AML-193 (cell line): Measurements from ENCODE around the gene NEK10.

Experiments used
- DNase-seq, 2 experiments: peaks; one replicate each; lab custom pipeline; 2025; lab: John Stamatoyannopoulos, UW

NEK10 gene

GRCh38 chr3:27244374-27244773 lies 124.8 kb downstream of the NEK10 start:
- no peak for DNase-seq

- no peak for DNase-seq
Observed at GRCh38 chr3:27239951-27240350, 129.2 kb downstream of the NEK10 start.

GRCh38 chr3:27228805-27229204 lies 140.4 kb downstream of the NEK10 start:
- no peak for DNase-seq

- no peak for DNase-seq
Observed at GRCh38 chr3:27224197-27224596, 145.0 kb downstream of the NEK10 start.

GRCh38 chr3:27221264-27221932 lies 147.8 kb downstream of the NEK10 start:
- DNase-seq: no peak

- no peak for DNase-seq
Observed at GRCh38 chr3:27220166-27220565, 149.0 kb downstream of the NEK10 start.

- DNase-seq: no peak
Observed at GRCh38 chr3:27219127-27219845, 149.9 kb downstream of the NEK10 start.

GRCh38 chr3:27216955-27217552 lies 152.1 kb downstream of the NEK10 start:
- no peak for DNase-seq

GRCh38 chr3:27216295-27216855 lies 152.8 kb downstream of the NEK10 start:
- no peak for DNase-seq

- no peak for DNase-seq
Observed at GRCh38 chr3:27213450-27213849, 155.7 kb downstream of the NEK10 start.

- DNase-seq: no peak
Observed at GRCh38 chr3:27209617-27210264, 159.4 kb downstream of the NEK10 start.

GRCh38 chr3:27208961-27209616 lies 160.1 kb downstream of the NEK10 start:
- no peak for DNase-seq

GRCh38 chr3:27202959-27203358 lies 166.2 kb downstream of the NEK10 start:
- no peak for DNase-seq

GRCh38 chr3:27201492-27201891 lies 167.7 kb downstream of the NEK10 start:
- no peak for DNase-seq

GRCh38 chr3:27200721-27201489 lies 168.3 kb downstream of the NEK10 start:
- no peak for DNase-seq

GRCh38 chr3:27194861-27195483 lies 174.2 kb downstream of the NEK10 start:
- DNase-seq: no peak

GRCh38 chr3:27193056-27193455 lies 176.1 kb downstream of the NEK10 start:
- DNase-seq: no peak

GRCh38 chr3:27186013-27186412 lies 183.2 kb downstream of the NEK10 start:
- DNase-seq: no peak

GRCh38 chr3:27185231-27185989 lies 183.8 kb downstream of the NEK10 start:
- DNase-seq: no peak

- DNase-seq: no peak
Observed at GRCh38 chr3:27184261-27184660, 184.9 kb downstream of the NEK10 start.
